ENCODE data around the gene PTPRG. TPM values are rescaled to one million over a fixed set of nuclear protein-coding genes. Genes with fewer than 3 reads are reported as not detected.
A peak's percentile ranks its signal among the peaks of the same experiment; 100 is the strongest.

The PTPRG gene
- total and polyA plus RNA-seq, 2 experiments from 2014 or later, result 24.4 to 131 TPM

DNA sequence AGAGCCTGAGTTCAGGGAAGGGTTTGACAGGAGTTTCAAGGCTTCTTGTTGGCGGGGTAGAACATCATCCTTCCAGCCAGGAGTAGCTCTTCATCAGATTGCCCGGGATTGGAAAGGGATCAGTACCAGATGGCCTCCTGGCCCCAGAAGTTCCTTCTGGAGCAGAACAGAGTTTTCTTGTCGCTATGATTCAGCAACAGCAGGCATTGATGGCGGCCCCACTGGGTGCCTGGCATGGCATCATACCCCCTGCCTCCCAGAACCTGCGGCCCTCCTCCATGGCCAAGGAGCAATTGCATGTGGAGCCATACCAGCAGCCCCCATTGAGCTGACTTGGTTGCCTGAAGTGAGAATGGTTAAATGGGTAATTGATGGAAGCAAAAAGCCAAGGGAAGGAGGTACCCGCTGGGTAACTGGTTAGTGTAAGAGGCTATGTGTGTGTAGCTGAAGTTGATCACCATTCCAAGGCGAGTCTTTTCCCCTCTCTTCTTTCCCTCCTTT is 305.6 kb downstream of the PTPRG start:
- H3F3A ChIP-seq (replicated peaks; ENCODE audit: low read depth), result 0 out of 2 replicates have a peak, but pooled peaks cover 4% of the 10 kb centered on the region
- peaks cover 57% of the 10 kb centered on the region for H3K4me1 ChIP-seq (ENCODE audit: insufficient read depth)
- H3K27me3 ChIP-seq (ENCODE audit: insufficient read depth), result no peaks in the 10 kb centered on the region
- Mint-ChIP-seq H3K4me1 (peaks cover 80% of the 10 kb centered on the region), H3K27me3 (ENCODE audit: insufficient read depth, low read depth, poor library complexity) (peaks cover 17% of the 10 kb centered on the region), H3K9me3 (no peaks in the 10 kb centered on the region), H3K27ac (peak overlapping the region; percentile 38; the same call in 1 of the 2 replicates), H3K4me3 (no peak overlapping the region; the same call in 2 of the 3 replicates), H3K36me3 (ENCODE audit: low read depth) (peaks cover 2% of the 10 kb centered on the region; the same call in 1 of the 3 replicates)
- H3K4me2 ChIP-seq, result no peak overlapping the region
- H3K9me2 ChIP-seq (ENCODE audit: insufficient read depth), result peaks cover 9% of the 10 kb centered on the region; the same call in 1 of the 2 replicates
- no peak overlapping the region for H3K27ac ChIP-seq (ENCODE audit: low read depth)
- ATAC-seq (no peak), DNase-seq (ENCODE audit: low spot score) (no peak)
- no peak overlapping the region for H2AFZ ChIP-seq
- peaks cover 6% of the 10 kb centered on the region; the same call in 1 of the 2 replicates for H4K20me1 ChIP-seq (replicated peaks; ENCODE audit: insufficient read depth)
- peaks cover 80% of the 10 kb centered on the region for H3K79me2 ChIP-seq (replicated peaks; ENCODE audit: insufficient read depth)
- no peaks in the 10 kb centered on the region for H3K36me3 ChIP-seq (ENCODE audit: insufficient read depth)
- TF ChIP-seq STAT1 (IDR thresholded peaks at IDR 0.05; ENCODE audit: unreplicated experiment) (no peak), NANOG (IDR thresholded peaks at IDR 0.05; ENCODE audit: borderline replicate concordance) (no peak)
- TF ChIP-seq, protein P1, sequence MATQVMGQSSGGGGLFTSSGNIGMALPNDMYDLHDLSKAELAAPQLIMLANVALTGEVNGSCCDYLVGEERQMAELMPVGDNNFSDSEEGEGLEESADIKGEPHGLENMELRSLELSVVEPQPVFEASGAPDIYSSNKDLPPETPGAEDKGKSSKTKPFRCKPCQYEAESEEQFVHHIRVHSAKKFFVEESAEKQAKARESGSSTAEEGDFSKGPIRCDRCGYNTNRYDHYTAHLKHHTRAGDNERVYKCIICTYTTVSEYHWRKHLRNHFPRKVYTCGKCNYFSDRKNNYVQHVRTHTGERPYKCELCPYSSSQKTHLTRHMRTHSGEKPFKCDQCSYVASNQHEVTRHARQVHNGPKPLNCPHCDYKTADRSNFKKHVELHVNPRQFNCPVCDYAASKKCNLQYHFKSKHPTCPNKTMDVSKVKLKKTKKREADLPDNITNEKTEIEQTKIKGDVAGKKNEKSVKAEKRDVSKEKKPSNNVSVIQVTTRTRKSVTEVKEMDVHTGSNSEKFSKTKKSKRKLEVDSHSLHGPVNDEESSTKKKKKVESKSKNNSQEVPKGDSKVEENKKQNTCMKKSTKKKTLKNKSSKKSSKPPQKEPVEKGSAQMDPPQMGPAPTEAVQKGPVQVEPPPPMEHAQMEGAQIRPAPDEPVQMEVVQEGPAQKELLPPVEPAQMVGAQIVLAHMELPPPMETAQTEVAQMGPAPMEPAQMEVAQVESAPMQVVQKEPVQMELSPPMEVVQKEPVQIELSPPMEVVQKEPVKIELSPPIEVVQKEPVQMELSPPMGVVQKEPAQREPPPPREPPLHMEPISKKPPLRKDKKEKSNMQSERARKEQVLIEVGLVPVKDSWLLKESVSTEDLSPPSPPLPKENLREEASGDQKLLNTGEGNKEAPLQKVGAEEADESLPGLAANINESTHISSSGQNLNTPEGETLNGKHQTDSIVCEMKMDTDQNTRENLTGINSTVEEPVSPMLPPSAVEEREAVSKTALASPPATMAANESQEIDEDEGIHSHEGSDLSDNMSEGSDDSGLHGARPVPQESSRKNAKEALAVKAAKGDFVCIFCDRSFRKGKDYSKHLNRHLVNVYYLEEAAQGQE (IDR thresholded peaks at IDR 0.05; ENCODE audit: unreplicated experiment), result no peak
- TF ChIP-seq, protein P2, sequence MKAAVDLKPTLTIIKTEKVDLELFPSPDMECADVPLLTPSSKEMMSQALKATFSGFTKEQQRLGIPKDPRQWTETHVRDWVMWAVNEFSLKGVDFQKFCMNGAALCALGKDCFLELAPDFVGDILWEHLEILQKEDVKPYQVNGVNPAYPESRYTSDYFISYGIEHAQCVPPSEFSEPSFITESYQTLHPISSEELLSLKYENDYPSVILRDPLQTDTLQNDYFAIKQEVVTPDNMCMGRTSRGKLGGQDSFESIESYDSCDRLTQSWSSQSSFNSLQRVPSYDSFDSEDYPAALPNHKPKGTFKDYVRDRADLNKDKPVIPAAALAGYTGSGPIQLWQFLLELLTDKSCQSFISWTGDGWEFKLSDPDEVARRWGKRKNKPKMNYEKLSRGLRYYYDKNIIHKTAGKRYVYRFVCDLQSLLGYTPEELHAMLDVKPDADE (IDR thresholded peaks at IDR 0.05), result no peak
- TF ChIP-seq, protein P3, sequence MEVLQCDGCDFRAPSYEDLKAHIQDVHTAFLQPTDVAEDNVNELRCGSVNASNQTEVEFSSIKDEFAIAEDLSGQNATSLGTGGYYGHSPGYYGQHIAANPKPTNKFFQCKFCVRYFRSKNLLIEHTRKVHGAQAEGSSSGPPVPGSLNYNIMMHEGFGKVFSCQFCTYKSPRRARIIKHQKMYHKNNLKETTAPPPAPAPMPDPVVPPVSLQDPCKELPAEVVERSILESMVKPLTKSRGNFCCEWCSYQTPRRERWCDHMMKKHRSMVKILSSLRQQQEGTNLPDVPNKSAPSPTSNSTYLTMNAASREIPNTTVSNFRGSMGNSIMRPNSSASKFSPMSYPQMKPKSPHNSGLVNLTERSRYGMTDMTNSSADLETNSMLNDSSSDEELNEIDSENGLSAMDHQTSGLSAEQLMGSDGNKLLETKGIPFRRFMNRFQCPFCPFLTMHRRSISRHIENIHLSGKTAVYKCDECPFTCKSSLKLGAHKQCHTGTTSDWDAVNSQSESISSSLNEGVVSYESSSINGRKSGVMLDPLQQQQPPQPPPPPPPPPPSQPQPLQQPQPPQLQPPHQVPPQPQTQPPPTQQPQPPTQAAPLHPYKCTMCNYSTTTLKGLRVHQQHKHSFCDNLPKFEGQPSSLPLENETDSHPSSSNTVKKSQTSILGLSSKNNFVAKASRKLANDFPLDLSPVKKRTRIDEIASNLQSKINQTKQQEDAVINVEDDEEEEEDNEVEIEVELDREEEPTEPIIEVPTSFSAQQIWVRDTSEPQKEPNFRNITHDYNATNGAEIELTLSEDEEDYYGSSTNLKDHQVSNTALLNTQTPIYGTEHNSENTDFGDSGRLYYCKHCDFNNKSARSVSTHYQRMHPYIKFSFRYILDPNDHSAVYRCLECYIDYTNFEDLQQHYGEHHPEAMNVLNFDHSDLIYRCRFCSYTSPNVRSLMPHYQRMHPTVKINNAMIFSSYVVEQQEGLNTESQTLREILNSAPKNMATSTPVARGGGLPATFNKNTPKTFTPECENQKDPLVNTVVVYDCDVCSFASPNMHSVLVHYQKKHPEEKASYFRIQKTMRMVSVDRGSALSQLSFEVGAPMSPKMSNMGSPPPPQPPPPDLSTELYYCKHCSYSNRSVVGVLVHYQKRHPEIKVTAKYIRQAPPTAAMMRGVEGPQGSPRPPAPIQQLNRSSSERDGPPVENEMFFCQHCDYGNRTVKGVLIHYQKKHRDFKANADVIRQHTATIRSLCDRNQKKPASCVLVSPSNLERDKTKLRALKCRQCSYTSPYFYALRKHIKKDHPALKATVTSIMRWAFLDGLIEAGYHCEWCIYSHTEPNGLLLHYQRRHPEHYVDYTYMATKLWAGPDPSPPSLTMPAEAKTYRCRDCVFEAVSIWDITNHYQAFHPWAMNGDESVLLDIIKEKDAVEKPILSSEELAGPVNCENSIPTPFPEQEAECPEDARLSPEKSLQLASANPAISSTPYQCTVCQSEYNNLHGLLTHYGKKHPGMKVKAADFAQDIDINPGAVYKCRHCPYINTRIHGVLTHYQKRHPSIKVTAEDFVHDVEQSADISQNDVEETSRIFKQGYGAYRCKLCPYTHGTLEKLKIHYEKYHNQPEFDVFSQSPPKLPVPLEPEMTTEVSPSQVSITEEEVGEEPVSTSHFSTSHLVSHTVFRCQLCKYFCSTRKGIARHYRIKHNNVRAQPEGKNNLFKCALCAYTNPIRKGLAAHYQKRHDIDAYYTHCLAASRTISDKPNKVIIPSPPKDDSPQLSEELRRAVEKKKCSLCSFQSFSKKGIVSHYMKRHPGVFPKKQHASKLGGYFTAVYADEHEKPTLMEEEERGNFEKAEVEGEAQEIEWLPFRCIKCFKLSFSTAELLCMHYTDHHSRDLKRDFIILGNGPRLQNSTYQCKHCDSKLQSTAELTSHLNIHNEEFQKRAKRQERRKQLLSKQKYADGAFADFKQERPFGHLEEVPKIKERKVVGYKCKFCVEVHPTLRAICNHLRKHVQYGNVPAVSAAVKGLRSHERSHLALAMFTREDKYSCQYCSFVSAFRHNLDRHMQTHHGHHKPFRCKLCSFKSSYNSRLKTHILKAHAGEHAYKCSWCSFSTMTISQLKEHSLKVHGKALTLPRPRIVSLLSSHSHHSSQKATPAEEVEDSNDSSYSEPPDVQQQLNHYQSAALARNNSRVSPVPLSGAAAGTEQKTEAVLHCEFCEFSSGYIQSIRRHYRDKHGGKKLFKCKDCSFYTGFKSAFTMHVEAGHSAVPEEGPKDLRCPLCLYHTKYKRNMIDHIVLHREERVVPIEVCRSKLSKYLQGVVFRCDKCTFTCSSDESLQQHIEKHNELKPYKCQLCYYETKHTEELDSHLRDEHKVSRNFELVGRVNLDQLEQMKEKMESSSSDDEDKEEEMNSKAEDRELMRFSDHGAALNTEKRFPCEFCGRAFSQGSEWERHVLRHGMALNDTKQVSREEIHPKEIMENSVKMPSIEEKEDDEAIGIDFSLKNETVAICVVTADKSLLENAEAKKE (CRISPR knock-in tag; IDR thresholded peaks at IDR 0.05), result no peak
- no peak overlapping the region for H3K4me3 ChIP-seq

All from GM23338 (cell line).